GM12801 (cell line): ENCODE data around the gene ANKS1B.

ENCODE experiments used
- CTCF ChIP-seq: IDR thresholded peaks from one replicate; pipeline ENCODE4 v1.5.1; 2011; ENCODE audit warnings: control low read depth; ENCODE audit not compliant: insufficient read length; ENCODE audit errors: extremely low read depth

ANKS1B gene

GRCh38 chr12:99984271-99985128 lies at the start of gene ANKS1B:
Gene ANKS1B, minus strand, starts transcription at chr12:99984936. Its CDS starts 699 bp downstream, at chr12:99984237.
- no peak for TF ChIP-seq CTCF

GRCh38 chr12:100031836-100032235 lies 47.1 kb upstream of the ANKS1B start:
- TF ChIP-seq CTCF, result no peak

- no peak for TF ChIP-seq CTCF
Measured at GRCh38 chr12:100027671-100028070, 42.9 kb upstream of the ANKS1B start.

- TF ChIP-seq CTCF, result no peak
Measured at GRCh38 chr12:100026241-100026640, 41.5 kb upstream of the ANKS1B start.

GRCh38 chr12:100024974-100025555 lies 40.3 kb upstream of the ANKS1B start:
- no peak for TF ChIP-seq CTCF

- TF ChIP-seq CTCF, result no peak
Measured at GRCh38 chr12:100020370-100020769, 35.6 kb upstream of the ANKS1B start.

GRCh38 chr12:100017056-100017455 lies 32.3 kb upstream of the ANKS1B start:
- no peak for TF ChIP-seq CTCF
